OCI-LY3 (cell line): ENCODE measurements around the gene NMNAT1.

ENCODE experiments used
- H2AFZ ChIP-seq: fragments of 200-600, 300-600 bp; shearing (Covaris generic); 2 replicates; pipeline ENCODE4 v1.6.0; 2014; ENCODE audit warnings: antibody characterized with exemption, low read depth, low read length
- H3K27ac ChIP-seq: fragments of 200-600, 300-600 bp; sonication (generic); 2 replicates; pipeline ENCODE4 v1.5.1; 2014; ENCODE audit warnings: mild to moderate bottlenecking, low read length, moderate library complexity, mixed read lengths
- H3K27me3 ChIP-seq: fragments of 200-600, 300-600 bp; sonication (generic); 2 replicates; pipeline ENCODE4 v1.6.1; 2014; ENCODE audit warnings: low read depth, low read length, mixed read lengths
- H3K36me3 ChIP-seq: fragments of 200-600, 300-600 bp; sonication (generic); replicated peaks from 2 replicates; pipeline ENCODE3; 2014; ENCODE audit warnings: low read depth, low read length, mixed read lengths
- H3K4me1 ChIP-seq: fragments of 300-600, 200-600 bp; sonication (generic); 2 replicates; pipeline ENCODE4 v1.6.1; 2014; ENCODE audit warnings: low read length, mixed read lengths
- H3K4me2 ChIP-seq: fragments of 200-600, 300-600 bp; sonication (generic); 2 replicates; pipeline ENCODE4 v1.6.1; 2014; ENCODE audit warnings: low read length, mixed read lengths
- H3K4me3 ChIP-seq: fragments of 300-600, 200-600 bp; sonication (generic); 2 replicates; pipeline ENCODE4 v1.5.1; 2014; ENCODE audit warnings: antibody characterized with exemption, mild to moderate bottlenecking, low read length, moderate library complexity
- H3K79me2 ChIP-seq: fragments of 300-600, 200-600 bp; shearing (Covaris generic); 2 replicates; pipeline ENCODE4 v1.6.1; 2014; ENCODE audit warnings: mild to moderate bottlenecking, low read length, mixed read lengths
- H3K9ac ChIP-seq: fragments of 300-600, 200-600 bp; shearing (Covaris generic); 2 replicates; pipeline ENCODE4 v1.6.0; 2014; ENCODE audit warnings: mild to moderate bottlenecking, low read length, moderate library complexity
- H3K9me3 ChIP-seq: fragments of 200-600, 300-600 bp; shearing (Covaris generic); 2 replicates; pipeline ENCODE4 v1.6.1; 2014; ENCODE audit warnings: low read length, mixed read lengths; ENCODE audit not compliant: insufficient read depth
- H4K20me1 ChIP-seq: fragments of 200-600, 300-600 bp; sonication (generic); 2 replicates; pipeline ENCODE4 v1.6.1; 2016; ENCODE audit warnings: low read length, mixed read lengths; ENCODE audit not compliant: insufficient read depth
- EZH2phosphoT487 ChIP-seq: fragments of 200-600 bp; shearing (Covaris generic); IDR thresholded peaks from 2 replicates; pipeline ENCODE4 v1.6.1; 2018; ENCODE audit warnings: antibody characterized with exemption, mixed run types, low read depth
- TF ChIP-seq, protein P1 (sequence below): fragments of 200-600, 300-600 bp; sonication (generic); IDR thresholded peaks from 2 replicates; pipeline ENCODE4 v1.5.1; 2014; ENCODE audit warnings: antibody characterized with exemption, low read length, low read depth

The NMNAT1 gene

GRCh38 chr1:9909234-9910046, 33.8 kb upstream of the NMNAT1 start:
- peak overlapping the region; percentile 30; the same call in 1 of the 2 replicates for H2AFZ ChIP-seq
- TF ChIP-seq, protein P1, sequence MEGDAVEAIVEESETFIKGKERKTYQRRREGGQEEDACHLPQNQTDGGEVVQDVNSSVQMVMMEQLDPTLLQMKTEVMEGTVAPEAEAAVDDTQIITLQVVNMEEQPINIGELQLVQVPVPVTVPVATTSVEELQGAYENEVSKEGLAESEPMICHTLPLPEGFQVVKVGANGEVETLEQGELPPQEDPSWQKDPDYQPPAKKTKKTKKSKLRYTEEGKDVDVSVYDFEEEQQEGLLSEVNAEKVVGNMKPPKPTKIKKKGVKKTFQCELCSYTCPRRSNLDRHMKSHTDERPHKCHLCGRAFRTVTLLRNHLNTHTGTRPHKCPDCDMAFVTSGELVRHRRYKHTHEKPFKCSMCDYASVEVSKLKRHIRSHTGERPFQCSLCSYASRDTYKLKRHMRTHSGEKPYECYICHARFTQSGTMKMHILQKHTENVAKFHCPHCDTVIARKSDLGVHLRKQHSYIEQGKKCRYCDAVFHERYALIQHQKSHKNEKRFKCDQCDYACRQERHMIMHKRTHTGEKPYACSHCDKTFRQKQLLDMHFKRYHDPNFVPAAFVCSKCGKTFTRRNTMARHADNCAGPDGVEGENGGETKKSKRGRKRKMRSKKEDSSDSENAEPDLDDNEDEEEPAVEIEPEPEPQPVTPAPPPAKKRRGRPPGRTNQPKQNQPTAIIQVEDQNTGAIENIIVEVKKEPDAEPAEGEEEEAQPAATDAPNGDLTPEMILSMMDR: no peak
- no peak for TF ChIP-seq EZH2phosphoT487
- H4K20me1 ChIP-seq: no peaks in the 10 kb centered on the region
- peak overlapping the region; percentile 65 for H3K9ac ChIP-seq
- peak overlapping the region; percentile 78 for H3K4me3 ChIP-seq
- no peaks in the 10 kb centered on the region for H3K9me3 ChIP-seq
- peak overlapping the region; percentile 96 for H3K4me2 ChIP-seq
- no peaks in the 10 kb centered on the region for H3K79me2 ChIP-seq
- H3K27ac ChIP-seq: no peak overlapping the region
- H3K27me3 ChIP-seq: no peaks in the 10 kb centered on the region
- no peaks in the 10 kb centered on the region for H3K36me3 ChIP-seq
- peaks cover 14% of the 10 kb centered on the region for H3K4me1 ChIP-seq

GRCh38 chr1:9910076-9910422, 33.2 kb upstream of the NMNAT1 start, which contains the start of gene CTNNBIP1:
Gene CTNNBIP1 (minus strand): TSS chr1:9910269. CDS start chr1:9872064, 38,205 bp downstream.
- Histone ChIP-seq H3K79me2 (no peaks in the 10 kb centered on the region), H4K20me1 (no peaks in the 10 kb centered on the region), H3K4me3 (peak within 1 kb of the TSS; percentile 93), H3K27ac (peak within 1 kb of the TSS; percentile 86), H3K36me3 (no peaks in the 10 kb centered on the region), H3K9ac (peak within 1 kb of the TSS; percentile 83), H3K9me3 (no peaks in the 10 kb centered on the region), H3K27me3 (no peaks in the 10 kb centered on the region), H2AFZ (peak within 1 kb of the TSS; percentile 100), H3K4me1 (peaks cover 8% of the 10 kb centered on the region), H3K4me2 (peak within 1 kb of the TSS; percentile 96)
- TF ChIP-seq EZH2phosphoT487: no peak
- TF ChIP-seq, protein P1: no peak

DNA sequence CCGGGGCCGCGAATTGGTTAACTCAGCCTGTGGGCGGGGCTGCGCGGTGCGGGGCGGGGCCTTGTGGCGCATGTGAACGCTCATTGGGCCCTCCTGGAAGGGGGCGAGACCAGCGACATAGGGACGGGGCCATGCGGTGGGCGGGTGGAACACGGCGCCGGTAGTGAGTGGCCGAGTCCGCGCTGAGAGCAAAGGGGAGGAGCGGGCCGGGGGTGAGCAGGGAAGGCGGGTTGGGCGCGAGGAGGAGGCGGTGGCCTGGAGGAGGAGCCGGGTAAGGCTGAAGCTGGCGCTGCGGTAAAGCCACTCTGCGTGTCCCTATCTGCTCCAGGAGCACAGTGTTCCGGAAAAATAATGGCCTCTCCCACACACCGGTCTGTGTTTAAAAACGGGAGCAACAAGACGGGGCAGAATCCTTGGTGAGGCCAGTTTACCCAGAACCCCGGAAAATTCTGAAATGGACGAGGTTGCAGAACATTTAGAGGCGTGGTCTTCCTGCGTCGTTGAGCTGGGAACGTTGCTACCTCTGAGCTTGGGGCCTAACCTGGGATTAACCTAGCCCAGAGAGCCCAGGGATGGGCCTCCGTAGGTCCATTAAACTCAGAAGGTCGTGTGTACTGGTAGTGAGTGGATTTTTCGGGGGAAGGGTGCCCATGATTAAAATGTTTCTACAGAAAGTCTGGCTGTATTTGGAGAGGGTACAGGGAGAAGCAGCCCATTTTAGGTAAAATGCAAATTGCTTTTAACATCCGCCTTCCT, 32.7 kb upstream of the NMNAT1 start:
- H3K27ac ChIP-seq: peak overlapping the region; percentile 86
- H3K36me3 ChIP-seq: no peaks in the 10 kb centered on the region
- H3K4me1 ChIP-seq: peaks cover 6% of the 10 kb centered on the region
- no peaks in the 10 kb centered on the region for H3K9me3 ChIP-seq
- TF ChIP-seq EZH2phosphoT487: no peak
- TF ChIP-seq, protein P1: no peak
- H3K4me3 ChIP-seq: peak overlapping the region; percentile 93
- no peaks in the 10 kb centered on the region for H4K20me1 ChIP-seq
- no peaks in the 10 kb centered on the region for H3K27me3 ChIP-seq
- H3K4me2 ChIP-seq: peak overlapping the region; percentile 96
- no peaks in the 10 kb centered on the region for H3K79me2 ChIP-seq
- peak overlapping the region; percentile 83 for H3K9ac ChIP-seq
- peak overlapping the region; percentile 100 for H2AFZ ChIP-seq

- H3K4me2 ChIP-seq: no peak overlapping the region
- no peaks in the 10 kb centered on the region for H4K20me1 ChIP-seq
- H3K4me1 ChIP-seq: peaks cover 6% of the 10 kb centered on the region
- no peaks in the 10 kb centered on the region for H3K36me3 ChIP-seq
- no peaks in the 10 kb centered on the region for H3K27me3 ChIP-seq
- TF ChIP-seq, protein P1: no peak
- TF ChIP-seq EZH2phosphoT487: no peak
- H3K4me3 ChIP-seq: no peak overlapping the region
- no peak overlapping the region for H3K27ac ChIP-seq
- H2AFZ ChIP-seq: no peak overlapping the region
- no peak overlapping the region for H3K9ac ChIP-seq
- H3K9me3 ChIP-seq: no peaks in the 10 kb centered on the region
- H3K79me2 ChIP-seq: no peaks in the 10 kb centered on the region
Measured at GRCh38 chr1:9912264-9912936, 30.9 kb upstream of the NMNAT1 start.
